ENCODE data around the gene KLHL6. TPM values are rescaled to one million over a fixed set of nuclear protein-coding genes. Genes with fewer than 3 reads are reported as not detected.

Gene KLHL6
- total and polyA plus RNA-seq, 2 experiments from 2014 or later, result 0.17 TPM; not detected in 1

DNA sequence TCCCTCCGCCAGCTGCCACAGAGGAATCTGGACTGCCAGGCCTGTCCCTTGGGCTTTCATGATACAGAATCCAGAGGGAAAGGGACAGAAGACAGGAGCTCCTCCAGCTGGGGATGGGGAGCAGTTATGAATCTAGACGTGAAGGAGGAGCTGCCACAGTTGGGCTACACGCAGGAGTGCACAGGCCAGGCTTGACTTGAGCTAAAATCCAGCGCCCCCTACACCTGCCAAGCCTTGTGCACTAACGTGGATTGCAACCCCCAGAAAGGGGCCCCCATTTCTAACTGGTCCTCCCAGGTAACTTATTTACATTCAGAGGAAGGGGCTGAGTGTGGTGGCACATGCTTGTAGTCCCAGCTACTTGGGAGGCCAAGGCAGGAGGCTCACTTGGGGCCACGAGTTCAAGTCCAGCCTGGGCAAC lies 14.3 kb downstream of the KLHL6 start:
- Histone ChIP-seq H2AFZ (no peak overlapping the region), H3K27ac (no peak overlapping the region), H3K4me1 (ENCODE audit: insufficient read depth) (no peaks in the 10 kb centered on the region), H3K79me2 (no peaks in the 10 kb centered on the region), H3K9me3 (ENCODE audit: low read depth) (no peaks in the 10 kb centered on the region), H3K4me2 (no peak overlapping the region), H4K20me1 (ENCODE audit: insufficient read depth, poor library complexity, severe bottlenecking) (no peaks in the 10 kb centered on the region), H3K27me3 (no peaks in the 10 kb centered on the region), H3K9me2 (replicated peaks; ENCODE audit: insufficient read depth) (no peaks in the 10 kb centered on the region), H3K36me3 (replicated peaks; ENCODE audit: insufficient read depth, low read depth) (no peaks in the 10 kb centered on the region), H3K4me3 (no peak overlapping the region)
- 91% methylated on average over 6 of the region's 6 CpGs for WGBS (ENCODE audit: low lambda C conversion rate, missing lambda C conversion rate)
- TF ChIP-seq EZH2 (IDR thresholded peaks at IDR 0.05; ENCODE audit: borderline replicate concordance) (no peak), EZH2phosphoT487 (IDR thresholded peaks at IDR 0.05; ENCODE audit: low read depth, severe bottlenecking, unreplicated experiment) (no peak)
- TF ChIP-seq, protein P1, sequence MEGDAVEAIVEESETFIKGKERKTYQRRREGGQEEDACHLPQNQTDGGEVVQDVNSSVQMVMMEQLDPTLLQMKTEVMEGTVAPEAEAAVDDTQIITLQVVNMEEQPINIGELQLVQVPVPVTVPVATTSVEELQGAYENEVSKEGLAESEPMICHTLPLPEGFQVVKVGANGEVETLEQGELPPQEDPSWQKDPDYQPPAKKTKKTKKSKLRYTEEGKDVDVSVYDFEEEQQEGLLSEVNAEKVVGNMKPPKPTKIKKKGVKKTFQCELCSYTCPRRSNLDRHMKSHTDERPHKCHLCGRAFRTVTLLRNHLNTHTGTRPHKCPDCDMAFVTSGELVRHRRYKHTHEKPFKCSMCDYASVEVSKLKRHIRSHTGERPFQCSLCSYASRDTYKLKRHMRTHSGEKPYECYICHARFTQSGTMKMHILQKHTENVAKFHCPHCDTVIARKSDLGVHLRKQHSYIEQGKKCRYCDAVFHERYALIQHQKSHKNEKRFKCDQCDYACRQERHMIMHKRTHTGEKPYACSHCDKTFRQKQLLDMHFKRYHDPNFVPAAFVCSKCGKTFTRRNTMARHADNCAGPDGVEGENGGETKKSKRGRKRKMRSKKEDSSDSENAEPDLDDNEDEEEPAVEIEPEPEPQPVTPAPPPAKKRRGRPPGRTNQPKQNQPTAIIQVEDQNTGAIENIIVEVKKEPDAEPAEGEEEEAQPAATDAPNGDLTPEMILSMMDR (IDR thresholded peaks at IDR 0.05; ENCODE audit: poor library complexity), result no peak
- DNase-seq (ENCODE audit: low spot score), result no peak

DNA sequence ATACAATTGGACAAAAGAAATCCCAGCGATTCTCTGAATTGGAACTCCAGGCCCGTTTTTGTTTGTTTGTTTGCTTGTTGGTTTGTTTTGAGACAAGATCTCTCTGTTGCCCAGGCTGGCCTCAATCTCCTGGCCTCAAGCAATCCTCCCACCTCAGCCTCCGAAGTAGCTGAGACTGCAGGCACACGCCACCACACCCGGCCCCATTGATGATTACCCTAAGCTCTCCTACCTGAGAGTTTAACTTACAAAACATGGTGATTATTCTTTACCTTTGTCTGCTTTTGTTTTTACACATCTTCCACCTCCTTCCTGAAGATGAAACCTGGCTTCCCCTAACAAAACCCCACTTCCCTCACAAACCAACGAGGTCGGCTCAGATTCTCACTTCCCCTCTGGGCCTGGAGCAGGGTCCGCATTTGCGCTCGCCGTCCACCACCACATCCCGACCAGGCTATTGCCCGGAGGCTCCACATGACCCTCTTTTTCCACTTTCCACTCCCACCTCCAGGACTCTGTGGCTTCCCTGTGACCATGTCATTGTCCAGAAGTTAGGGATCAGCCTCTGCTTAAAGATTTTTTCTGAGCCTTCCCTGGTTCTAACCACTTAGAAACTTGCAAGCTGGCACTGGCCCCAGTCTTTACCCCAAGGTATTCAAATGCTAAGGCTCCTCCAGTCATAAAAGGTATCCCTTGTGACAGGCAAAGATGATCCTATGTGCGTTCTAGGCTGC lies 14.8 kb downstream of the KLHL6 start:
- H3K27ac ChIP-seq, result no peak overlapping the region
- TF ChIP-seq EZH2 (IDR thresholded peaks at IDR 0.05; ENCODE audit: borderline replicate concordance), result no peak
- TF ChIP-seq, protein P1 (IDR thresholded peaks at IDR 0.05; ENCODE audit: poor library complexity), result no peak
- no peak for TF ChIP-seq EZH2phosphoT487 (IDR thresholded peaks at IDR 0.05; ENCODE audit: low read depth, severe bottlenecking, unreplicated experiment)
- no peak overlapping the region for H2AFZ ChIP-seq
- no peaks in the 10 kb centered on the region for H3K79me2 ChIP-seq
- no peaks in the 10 kb centered on the region for H3K36me3 ChIP-seq (replicated peaks; ENCODE audit: insufficient read depth, low read depth)
- no peaks in the 10 kb centered on the region for H4K20me1 ChIP-seq (ENCODE audit: insufficient read depth, poor library complexity, severe bottlenecking)
- no peaks in the 10 kb centered on the region for H3K9me3 ChIP-seq (ENCODE audit: low read depth)
- no peak overlapping the region for H3K4me2 ChIP-seq
- H3K4me1 ChIP-seq (ENCODE audit: insufficient read depth), result no peaks in the 10 kb centered on the region
- DNase-seq (ENCODE audit: low spot score), result no peak
- no peaks in the 10 kb centered on the region for H3K9me2 ChIP-seq (replicated peaks; ENCODE audit: insufficient read depth)
- WGBS (ENCODE audit: low lambda C conversion rate, missing lambda C conversion rate), result 86% methylated on average over 14 of the region's 14 CpGs
- no peak overlapping the region for H3K4me3 ChIP-seq
- no peaks in the 10 kb centered on the region for H3K27me3 ChIP-seq

DNA sequence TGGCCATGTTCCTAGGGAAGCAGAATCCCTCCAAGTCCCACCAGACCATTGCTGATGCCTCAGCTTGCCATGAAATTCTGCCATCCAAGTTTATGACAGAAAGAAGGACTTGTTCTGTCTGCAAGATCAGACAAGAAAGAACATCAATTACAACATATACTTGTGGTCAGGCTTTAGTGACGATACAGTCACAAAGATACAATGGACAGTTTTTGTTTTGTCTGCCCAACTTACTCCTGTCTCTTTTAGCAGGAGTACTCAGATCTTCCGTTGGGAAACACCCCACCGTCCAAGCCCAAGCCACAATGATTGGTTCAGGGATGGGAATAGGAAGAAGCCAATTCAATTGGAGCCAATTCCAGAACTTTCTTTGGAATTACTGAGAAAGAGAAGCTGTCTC lies 15.7 kb downstream of the KLHL6 start:
- Histone ChIP-seq H3K27ac (no peak overlapping the region), H3K79me2 (no peaks in the 10 kb centered on the region), H4K20me1 (ENCODE audit: insufficient read depth, poor library complexity, severe bottlenecking) (no peaks in the 10 kb centered on the region), H3K9me2 (replicated peaks; ENCODE audit: insufficient read depth) (no peaks in the 10 kb centered on the region), H3K9me3 (ENCODE audit: low read depth) (no peaks in the 10 kb centered on the region), H3K4me3 (no peak overlapping the region), H3K4me1 (ENCODE audit: insufficient read depth) (no peaks in the 10 kb centered on the region), H3K36me3 (replicated peaks; ENCODE audit: insufficient read depth, low read depth) (no peaks in the 10 kb centered on the region), H3K27me3 (no peaks in the 10 kb centered on the region), H2AFZ (no peak overlapping the region), H3K4me2 (no peak overlapping the region)
- TF ChIP-seq, protein P1 (IDR thresholded peaks at IDR 0.05; ENCODE audit: poor library complexity), result no peak
- TF ChIP-seq EZH2 (IDR thresholded peaks at IDR 0.05; ENCODE audit: borderline replicate concordance) (no peak), EZH2phosphoT487 (IDR thresholded peaks at IDR 0.05; ENCODE audit: low read depth, severe bottlenecking, unreplicated experiment) (no peak)
- no peak for DNase-seq (ENCODE audit: low spot score)
- 81% methylated on average over 3 of the region's 3 CpGs for WGBS (ENCODE audit: low lambda C conversion rate, missing lambda C conversion rate)
